RWPE2 (cell line): Measurements from ENCODE around the gene NSMF.

Experiments used
- ATAC-seq: fragments of 200-7000 bp; cut with Tn5 transposase; 3 replicates; pipeline ENCODE4 v1.9.1; 2021; ENCODE audit warnings: low read depth
- DNase-seq: peaks from one replicate; pipeline ENCODE4 v3.0.0-alpha.2; 2020; ENCODE audit warnings: low spot score
- H3K27ac ChIP-seq: fragments of 450-650 bp; 2 replicates; pipeline ENCODE4 v1.5.1; 2017; ENCODE audit warnings: mild to moderate bottlenecking; ENCODE audit not compliant: poor library complexity, severe bottlenecking
- H3K27me3 ChIP-seq: fragments of 250-450 bp; sonication (Bioruptor Pico); 2 replicates; pipeline ENCODE4 v1.5.1; 2021; ENCODE audit warnings: mild to moderate bottlenecking, moderate library complexity; ENCODE audit not compliant: insufficient read depth, poor library complexity, severe bottlenecking
- H3K36me3 ChIP-seq: fragments of 250-450 bp; sonication (Bioruptor Pico); 2 replicates; pipeline ENCODE4 v1.5.1; 2020; ENCODE audit warnings: low read depth, mild to moderate bottlenecking, moderate library complexity
- H3K4me1 ChIP-seq: fragments of 250-450 bp; sonication (Bioruptor Pico); 2 replicates; pipeline ENCODE4 v1.5.1; 2021; ENCODE audit warnings: mild to moderate bottlenecking, moderate library complexity; ENCODE audit not compliant: insufficient read depth, poor library complexity, severe bottlenecking
- H3K4me3 ChIP-seq: fragments of 250-450 bp; sonication (Bioruptor Pico); 2 replicates; pipeline ENCODE4 v1.5.1; 2021; ENCODE audit warnings: mild to moderate bottlenecking, moderate library complexity; ENCODE audit not compliant: severe bottlenecking
- H3K9me3 ChIP-seq: fragments of 250-450 bp; sonication (Bioruptor Pico); 2 replicates; pipeline ENCODE4 v1.5.1; 2021; ENCODE audit warnings: mild to moderate bottlenecking, moderate library complexity; ENCODE audit not compliant: severe bottlenecking
- CTCF ChIP-seq: fragments of 450-650 bp; IDR thresholded peaks from one replicate; pipeline ENCODE4 v1.5.1; 2017; ENCODE audit warnings: mild to moderate bottlenecking, moderate library complexity; ENCODE audit not compliant: poor library complexity, severe bottlenecking

Gene NSMF

GRCh38 chr9:137445275-137445807, 13.8 kb downstream of the NSMF start:
- DNase-seq = no peak
- Histone ChIP-seq H3K4me1 (peaks cover 4% of the 10 kb centered on the region), H3K4me3 (no peak overlapping the region), H3K27me3 (no peaks in the 10 kb centered on the region), H3K9me3 (no peaks in the 10 kb centered on the region), H3K27ac (no peak overlapping the region), H3K36me3 (no peaks in the 10 kb centered on the region)
- ATAC-seq = peak; percentile 64
- peak; percentile 90 for TF ChIP-seq CTCF

DNA sequence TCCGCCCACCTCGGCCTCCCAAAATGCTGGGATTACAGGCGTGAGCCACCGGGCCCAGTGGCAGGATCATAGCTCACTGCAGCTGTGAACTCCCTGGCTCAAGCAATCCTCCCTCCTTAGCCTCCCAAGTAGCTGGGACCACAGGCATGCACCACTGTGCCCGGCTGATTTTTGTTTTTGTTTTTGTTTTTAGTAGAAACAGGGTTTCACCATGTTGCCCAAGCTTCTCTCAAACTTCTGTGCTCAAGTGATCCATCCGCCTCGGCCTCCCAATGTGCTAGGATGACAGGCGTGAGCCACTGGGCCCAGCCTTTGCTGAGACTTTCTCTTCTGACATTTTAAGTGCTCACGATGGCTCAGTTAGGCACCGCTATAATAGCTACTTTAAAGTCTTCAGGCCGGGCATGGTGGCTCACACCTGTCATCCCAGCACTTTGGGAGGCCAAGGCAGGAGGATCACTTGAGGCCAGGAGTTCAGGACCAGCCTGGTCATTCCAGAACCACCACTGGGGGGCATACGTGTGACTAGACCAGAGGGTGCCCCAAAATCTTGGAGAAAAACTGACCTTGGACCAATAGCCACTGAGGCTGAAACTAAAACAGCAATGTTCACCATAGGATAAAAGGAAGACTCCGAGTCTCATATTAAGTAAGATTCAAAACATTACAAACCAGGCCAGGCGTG, 14.9 kb downstream of the NSMF start:
- DNase-seq (no peak), ATAC-seq (no peak)
- no peak overlapping the region for H3K4me3 ChIP-seq
- H3K27me3 ChIP-seq = no peaks in the 10 kb centered on the region
- no peak overlapping the region for H3K27ac ChIP-seq
- H3K4me1 ChIP-seq = peaks cover 4% of the 10 kb centered on the region
- no peaks in the 10 kb centered on the region for H3K9me3 ChIP-seq
- no peak for TF ChIP-seq CTCF
- no peaks in the 10 kb centered on the region for H3K36me3 ChIP-seq

DNA sequence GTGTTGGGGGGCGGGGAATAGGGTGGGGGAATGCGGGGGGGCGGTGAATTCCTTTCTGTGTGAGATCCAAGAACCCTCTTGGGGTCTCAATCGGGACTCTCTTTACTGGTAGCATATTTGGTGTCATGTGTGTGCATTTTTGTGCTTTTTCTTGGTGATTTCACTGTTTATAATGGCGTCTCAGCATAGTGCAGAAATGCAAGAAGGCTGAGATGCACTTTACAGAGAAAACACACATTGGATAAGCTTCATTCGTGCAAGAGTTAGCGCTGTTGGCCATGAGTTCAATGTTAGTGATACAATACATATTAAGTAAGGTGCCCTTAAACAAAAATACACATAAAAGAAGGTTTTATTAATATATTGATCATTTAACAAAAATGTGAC, 17.2 kb downstream of the NSMF start:
- Histone ChIP-seq H3K9me3 (no peaks in the 10 kb centered on the region), H3K4me3 (no peak overlapping the region), H3K4me1 (peaks cover 4% of the 10 kb centered on the region), H3K27me3 (no peaks in the 10 kb centered on the region), H3K36me3 (no peaks in the 10 kb centered on the region), H3K27ac (no peak overlapping the region)
- no peak for TF ChIP-seq CTCF
- no peak for DNase-seq
- ATAC-seq = no peak

- no peaks in the 10 kb centered on the region for H3K9me3 ChIP-seq
- no peak within 1 kb of the TSS for H3K27ac ChIP-seq
- peak within 1 kb of the TSS; percentile 27 for H3K4me3 ChIP-seq
- H3K36me3 ChIP-seq = no peaks in the 10 kb centered on the region
- H3K27me3 ChIP-seq = no peaks in the 10 kb centered on the region
- ATAC-seq (peak; percentile 71), DNase-seq (peak; percentile 75)
- TF ChIP-seq CTCF = no peak
- H3K4me1 ChIP-seq = peaks cover 4% of the 10 kb centered on the region
Measured at GRCh38 chr9:137441289-137441934, 17.7 kb downstream of the NSMF start, which contains the start of gene ENTPD8. ENTPD8 (minus strand) TSS chr9:137441357; CDS start chr9:137438285, 3,072 bp downstream.
